ENCODE data around the gene RAPGEF5.

RAPGEF5 gene

DNA sequence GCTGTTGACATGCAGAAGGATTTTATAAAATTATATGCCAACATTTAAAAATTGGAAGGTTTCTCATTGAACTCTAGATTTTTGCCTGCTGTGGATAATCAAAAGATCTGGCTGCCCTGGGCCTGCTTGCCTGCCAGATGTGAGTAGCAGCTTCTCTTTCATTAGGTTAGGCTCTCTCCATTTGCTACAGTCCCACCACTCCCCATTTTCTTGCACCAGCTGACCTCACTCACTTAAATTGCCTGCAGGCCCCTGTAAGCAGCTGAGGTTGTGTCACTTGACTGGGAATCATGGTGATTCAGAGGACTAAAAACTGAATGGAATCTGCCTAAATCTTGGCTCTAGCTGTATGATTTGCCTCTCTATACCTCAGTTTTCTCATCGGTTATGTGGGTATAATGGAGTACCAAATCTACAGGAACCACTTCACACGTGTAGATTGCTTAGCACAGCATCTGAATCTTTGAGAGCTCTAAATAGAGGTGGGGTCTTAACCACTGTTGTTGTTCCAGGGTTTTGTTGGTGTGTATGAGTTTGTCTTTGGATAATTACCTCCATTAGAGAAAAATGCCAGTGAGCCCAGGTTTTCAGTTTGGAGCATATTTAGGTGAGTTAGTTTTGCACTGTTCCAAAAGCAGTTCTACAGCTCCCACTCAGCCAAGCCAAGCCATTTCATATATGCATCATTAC lies 18.6 kb upstream of the RAPGEF5 start:
- DNase-seq, result no peak

DNA sequence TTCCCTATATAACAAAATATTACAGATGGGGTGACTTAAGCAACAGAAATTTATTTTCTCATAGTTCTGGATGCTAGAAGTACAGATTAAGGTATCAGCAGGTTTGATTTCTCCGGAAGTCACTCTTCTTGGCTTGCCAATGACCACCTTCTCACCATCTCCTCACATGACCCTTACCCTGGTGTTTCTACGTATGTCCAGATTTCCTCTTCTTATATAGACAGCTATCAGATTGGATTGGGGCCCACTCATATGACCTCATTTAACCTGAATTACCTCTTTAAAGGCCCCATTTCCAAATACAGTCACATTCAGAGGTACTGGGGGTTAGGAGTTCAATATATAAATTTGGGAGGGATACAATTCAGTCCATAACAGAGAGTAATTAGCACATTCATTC lies 17.0 kb upstream of the RAPGEF5 start:
- DNase-seq, result no peak

DNA sequence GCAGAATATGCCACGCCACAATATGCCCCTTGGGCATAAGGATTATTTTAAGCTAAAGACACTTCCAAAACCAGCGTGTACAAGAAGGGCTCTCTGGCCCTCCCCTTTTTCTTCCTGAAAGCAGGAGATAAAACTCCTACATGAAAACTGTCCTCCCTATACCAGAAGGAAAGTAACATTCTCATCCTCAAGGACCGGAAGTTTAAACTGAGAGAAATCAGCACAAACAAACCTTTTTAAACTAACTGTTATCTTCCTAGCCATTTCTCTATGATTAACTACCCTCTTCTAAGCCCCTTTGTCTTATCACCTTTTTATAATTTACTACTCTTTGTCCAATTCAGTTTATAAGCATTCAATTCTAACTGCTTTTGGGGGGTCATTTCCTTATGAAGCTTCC lies 16.4 kb upstream of the RAPGEF5 start:
- DNase-seq, result no peak

DNA sequence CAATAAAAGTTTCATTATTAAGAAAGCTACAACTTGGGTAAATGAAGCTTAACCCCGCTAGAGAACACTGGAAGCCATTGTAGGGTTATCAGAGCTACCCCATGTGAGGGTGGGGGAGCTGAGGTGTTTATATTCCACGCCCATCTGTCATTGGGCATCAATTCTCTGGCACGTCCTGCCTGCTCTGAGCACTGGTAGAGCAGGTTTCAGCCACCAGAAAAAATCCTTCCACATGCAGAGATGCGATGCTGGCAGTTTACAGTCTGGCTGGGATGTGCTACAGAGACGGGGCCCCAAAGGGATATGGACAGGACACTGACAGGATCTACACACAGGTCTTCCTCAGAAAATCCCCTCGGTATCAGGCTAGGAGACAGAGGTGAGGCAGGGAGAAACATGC lies 15.9 kb upstream of the RAPGEF5 start:
- DNase-seq, result no peak

DNA sequence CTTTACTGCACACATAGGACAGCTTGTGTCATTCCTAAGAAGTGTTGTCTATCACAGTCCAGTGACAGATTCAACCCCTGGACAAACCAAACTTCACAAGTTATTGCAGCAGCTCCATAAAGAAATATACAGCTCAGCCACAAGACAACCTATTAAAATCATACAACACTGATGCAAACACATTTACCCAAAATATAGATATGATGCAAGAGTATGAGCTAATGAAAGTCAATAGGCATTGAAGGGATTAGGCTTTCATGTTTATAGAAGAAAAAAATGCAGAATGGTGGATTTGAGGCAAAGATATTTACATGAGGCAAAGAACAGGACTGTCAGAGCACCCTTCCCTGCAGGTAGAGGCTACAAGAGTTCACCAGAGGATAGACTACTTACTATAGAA lies 14.9 kb upstream of the RAPGEF5 start:
- DNase-seq, result no peak

DNA sequence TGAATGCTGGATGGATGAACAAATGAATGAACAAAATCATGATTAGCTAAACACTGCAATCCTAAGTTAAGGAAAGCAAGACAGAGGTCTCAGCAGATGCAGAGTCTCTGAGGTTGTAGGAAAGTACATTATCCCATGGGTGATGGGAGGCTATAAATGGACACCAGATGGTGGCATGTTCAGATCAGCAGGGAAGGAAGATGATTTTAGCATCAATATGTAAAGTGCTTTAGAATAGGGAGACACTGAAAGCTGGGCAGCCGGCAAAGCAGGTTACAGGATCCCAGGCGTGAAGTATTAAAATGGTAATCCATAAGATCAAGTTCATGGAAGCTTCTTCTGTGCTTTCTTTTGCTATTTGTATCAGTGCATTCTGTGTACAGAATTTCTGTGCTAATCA lies 7.9 kb upstream of the RAPGEF5 start:
- no peak for DNase-seq

DNA sequence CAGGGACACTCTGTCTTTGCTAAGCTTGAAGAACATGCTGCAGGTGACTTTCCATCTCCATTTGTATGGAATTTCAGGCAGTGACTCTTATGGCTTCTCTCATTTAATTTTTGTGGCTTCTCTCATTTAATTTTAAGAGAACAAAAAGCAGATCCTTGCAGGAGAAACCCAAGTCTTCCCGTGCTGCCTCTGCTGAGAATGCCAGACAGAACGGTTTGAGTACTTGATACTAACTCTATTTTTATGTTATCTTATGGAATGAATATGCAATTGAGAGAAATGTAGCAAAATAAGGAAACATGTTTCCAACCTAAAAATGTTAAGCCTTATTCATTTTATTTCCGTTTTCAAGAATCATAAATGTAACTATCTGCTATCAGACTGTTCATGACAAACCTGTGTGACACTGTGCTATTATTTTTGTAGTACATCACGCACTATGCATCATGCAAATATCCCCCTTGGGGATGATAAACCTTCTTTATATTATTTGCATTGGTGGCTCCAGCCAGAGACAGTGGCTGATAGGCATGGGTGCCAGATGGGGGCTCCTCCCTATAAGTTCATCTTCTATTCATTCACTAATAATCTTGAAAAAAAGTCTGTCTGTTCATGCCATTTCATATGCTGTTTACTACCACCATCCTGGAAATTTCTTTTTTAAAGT lies 6.9 kb upstream of the RAPGEF5 start:
- no peak for DNase-seq

DNA sequence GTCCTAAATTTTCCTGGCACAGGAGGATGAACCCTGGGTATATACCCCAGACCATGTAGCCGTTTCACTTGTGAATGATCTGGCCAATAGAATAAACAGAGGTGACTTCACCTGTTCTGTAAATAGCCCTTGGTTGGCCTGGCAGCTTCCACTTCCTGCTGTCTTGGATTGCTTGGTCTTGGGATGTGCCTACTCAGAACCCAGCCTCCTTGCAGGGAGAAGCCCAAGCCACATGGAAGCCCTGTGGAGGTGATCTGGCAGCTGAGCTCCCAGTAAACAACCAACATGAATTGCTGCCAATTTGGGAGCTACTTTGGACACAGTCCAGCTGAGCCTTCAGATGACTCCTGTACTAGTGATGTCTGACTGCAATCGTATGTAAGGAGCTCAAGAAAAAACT lies 4.8 kb upstream of the RAPGEF5 start:
- no peak for DNase-seq

DNA sequence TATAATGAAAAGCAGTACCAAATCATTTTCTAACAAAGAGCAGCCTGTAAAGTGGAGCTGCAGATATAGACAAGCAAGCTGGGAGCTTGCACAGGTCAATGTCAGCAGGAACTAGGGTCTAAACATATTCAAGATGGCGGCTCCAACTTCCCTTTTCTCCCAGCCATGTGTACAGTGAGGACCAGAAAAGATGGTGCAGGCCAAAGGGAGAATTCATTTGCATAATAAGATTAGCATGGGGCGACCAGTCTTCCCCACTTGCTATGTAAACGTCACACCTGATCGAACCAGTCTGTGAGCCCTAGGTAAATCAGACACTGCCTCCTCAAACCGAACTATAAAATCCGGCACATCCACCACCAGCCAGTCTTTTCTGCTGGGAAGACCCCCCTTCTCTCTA lies 4.4 kb upstream of the RAPGEF5 start:
- DNase-seq, result no peak

DNA sequence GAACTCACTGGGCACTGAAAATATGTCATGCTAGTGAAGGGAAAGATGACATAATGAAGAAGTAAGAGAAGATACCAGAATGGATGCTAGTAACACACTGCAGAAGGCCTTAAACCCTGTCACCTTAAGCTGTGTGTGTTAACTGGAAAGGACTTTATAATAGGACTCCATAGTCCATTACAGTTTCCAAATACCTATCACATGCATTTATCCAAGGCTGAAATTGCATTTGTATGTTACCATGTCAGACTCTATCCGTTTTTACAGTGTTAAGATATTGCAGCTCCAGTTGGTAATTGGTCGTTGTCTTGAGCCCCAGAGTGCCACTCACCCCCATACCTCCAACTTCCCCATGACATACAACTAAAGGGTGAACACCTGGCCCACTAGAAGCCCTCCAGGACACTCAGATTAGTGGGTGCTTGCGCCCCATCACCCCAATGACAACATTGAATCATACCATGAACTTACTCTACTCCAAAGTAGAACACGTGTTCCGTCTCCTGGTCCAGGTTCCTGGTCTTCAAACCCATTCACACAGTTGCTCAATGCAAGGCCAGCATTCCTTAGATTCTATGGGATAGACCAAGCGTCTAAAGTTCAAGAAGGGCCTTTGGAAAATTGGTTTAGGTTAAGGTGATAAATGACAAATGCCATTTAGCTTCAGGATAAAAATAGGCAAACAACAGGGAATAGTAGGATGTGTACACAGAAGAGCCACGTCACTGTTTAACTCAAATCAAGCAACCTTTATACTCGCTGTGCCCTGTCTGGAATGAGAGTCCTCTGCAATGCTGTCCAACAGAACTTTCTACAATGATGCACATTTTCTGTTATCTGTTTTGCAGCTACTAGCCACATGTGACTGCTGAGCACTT lies 2.1 kb upstream of the RAPGEF5 start:
- no peak for DNase-seq

DNA sequence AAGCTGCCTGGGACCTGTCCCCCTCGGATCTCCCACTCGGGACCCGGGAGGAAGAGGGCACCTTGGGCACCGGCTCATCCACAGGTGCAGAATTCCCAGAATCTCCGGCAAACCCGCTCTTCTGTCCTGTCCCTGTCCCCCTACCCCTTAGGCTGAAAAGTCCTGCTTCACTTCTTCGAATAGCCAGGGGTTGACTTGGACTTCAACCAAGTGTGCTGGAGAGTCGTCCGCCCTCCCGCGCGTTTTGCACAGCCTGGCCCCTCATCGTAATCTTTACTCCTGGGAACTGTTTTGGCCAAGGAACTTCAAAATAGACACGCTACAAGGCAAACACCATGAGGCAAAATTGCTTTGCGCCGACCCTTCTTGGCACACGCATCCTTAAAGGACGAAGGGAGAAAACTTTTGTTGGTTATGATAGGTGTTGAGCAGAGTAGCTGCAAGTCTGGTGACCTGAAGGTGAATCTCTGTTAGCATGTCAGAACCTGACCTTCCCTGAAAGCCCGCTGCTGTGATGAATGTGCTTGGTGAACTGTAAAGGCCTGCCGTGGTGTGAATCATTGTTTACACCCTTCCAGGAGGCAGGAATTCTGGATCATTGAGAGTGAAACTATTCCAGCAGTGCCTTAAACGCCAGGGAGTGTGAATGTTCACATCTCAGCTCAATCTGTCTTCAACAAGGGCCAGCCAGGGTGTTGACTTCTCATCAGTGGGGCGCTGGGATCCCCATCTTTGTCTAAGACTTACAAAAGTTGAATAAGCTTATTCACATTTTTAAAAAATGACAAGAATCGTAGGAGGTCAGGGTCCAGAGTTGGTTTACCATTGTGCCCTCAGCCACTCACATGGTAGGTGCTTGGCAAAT lies 589 bp upstream of the RAPGEF5 start:
- DNase-seq, result no peak

DNA sequence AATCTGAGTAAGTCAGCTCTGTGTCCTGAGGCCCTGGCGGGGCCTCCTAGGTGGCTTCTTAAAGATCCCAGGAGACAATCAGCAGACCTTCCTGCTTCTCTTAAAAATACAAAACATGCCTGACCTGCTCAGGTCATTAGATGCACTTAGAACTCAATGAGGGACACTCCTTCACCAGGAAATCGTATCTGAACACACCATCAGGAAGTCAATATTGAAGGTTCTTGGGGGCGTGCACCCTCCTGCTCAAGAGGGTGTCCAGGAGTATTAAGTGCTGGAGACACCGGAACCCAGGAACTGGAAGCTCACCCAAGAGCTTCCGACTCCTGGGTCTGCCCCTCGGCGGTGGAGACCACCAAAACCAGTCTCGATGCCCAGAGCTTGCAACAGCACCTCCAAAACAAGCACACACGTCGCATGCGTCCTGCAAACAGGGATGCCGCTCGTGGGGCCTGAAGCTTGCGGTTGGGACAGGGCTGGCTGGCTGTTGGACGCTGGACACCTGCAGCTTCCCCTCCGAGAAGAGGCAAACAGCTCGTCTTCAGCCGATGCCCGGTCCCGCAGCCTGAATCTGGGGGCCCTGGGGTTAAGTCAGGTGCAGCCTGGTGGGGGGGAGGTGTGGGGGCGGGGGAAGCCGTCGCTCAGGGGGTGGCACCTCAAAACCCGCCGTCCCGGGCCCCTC lies 803 bp downstream of the RAPGEF5 start:
- DNase-seq, result no peak

DNA sequence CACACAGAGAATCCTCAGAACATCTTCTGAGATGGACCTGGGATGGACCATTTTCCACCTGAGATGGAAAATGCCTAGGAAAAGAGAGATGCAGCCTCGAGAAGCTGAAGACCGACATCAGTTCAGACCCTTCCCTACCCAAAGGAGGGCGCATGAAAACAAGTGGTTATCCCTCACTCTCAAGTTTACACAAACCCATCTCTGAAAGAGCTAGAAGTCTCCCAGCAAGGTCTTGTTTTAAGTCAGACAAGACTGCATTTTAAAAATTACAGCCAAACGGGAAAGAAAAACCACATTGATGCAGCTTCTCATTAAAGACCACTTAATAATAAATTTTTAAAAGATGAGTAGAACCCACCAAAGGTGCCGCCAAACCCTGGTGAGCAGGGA lies 1.3 kb downstream of the RAPGEF5 start:
- no peak for DNase-seq

DNA sequence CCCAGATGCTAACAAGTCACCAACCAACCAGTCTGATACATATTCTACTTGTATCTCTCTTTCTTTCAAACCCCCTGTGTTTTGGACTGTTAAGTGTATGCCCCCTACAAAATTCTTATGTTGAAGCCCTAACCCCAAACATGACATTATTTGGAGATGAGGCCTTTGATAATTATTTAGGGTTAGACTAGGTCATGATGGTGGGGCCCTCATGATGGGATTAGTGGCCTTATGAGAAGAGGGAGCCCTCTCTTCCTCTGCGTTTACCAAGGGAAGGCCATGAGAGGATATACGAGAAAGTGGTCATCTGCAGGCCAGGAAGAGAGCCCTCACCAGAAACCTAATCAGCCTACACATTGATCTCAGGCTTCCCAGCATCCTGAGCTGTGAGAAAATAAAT lies 2.5 kb downstream of the RAPGEF5 start:
- DNase-seq, result no peak

DNA sequence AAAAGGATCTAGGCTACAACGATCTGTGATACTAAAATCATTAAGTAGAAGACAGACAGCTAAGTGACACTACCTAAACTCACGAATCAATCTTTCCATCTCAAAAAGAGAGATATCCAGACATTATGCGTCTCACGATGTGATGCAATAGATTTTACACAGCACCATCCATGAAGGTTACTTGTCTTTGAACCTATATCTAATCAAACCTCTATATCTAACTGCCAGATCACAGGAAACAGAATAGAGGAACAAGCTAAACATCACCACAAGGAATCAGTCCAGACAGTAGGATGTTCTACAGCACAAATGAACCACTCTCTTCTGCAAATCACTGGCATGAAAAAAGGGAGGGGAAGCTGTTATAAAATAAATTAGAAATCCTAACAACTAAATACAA lies 4.1 kb downstream of the RAPGEF5 start:
- DNase-seq, result no peak

DNA sequence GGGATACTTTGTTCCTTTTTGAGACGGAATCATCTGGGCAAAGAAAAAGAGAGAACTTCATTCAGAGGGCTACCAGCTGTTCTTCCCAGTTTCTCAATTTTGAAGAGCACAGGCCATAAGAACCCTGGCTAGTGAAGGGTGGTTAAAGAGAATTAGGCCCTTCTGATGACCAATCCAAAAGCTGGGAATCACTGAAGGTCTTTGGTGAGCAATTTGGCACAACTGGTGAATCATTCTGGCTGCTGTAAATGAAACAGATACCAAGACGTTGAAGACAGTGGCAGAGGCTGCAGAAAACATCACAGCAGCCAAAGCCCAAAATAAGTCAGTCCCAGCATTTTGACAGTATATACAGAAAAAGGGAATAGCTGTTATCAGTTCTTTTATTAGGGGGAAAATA lies 5.1 kb downstream of the RAPGEF5 start:
- no peak for DNase-seq

DNA sequence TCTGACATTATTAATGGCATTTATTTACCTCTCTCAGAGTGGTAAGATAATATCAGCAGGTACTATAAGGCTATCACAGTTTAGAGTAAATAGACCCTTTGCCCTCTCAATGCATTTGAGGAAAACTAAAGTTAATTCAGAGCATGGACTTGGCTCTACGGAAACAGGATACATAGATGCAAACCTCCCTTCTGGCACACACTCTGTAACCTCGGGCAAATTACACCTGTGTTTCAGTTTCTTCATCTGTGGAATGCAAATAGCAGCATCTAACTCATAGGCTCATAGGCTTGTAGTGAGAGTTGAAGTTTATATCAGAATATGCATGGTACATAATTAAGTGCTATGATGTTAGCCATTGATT lies 5.6 kb downstream of the RAPGEF5 start:
- DNase-seq, result no peak

DNA sequence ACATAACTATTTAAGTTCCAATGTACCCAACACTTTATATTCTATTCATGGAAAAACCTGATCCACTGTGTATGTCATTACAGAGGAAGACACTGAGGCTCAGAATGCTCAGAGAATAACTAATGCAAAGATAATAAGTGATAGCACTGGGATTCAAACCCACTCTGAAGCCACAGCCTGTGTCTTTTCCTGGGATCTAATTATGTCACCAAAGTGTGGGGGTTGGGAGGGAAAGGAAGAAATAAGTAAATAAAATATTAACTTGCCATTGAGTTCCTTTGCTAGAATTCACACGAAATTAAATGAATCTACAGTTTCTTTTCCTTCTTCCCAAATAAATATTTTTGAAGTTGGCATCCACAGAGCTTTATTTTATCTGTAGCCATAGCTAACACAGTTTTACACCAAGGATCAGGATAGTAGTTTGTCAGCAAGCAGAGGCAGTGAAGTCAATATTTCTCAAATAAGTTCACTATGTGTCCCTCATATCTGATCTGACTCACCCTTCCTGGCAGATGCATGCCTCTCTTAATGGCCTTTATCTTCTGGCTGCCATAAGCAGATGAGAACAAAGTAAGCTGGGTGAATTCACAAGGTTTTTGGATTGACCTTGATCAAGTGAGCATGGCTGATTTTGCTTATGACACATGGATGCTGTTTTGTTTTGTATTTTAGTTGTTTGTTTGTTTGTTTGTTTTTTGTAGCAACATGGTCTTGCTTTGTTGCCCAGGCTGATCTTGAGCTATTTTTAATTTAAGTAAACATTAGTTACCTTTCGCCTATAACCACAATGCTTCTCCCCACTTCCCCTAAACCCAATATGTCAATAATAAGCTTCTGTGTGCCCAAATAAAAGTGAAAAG lies 6.3 kb downstream of the RAPGEF5 start:
- no peak for DNase-seq

DNA sequence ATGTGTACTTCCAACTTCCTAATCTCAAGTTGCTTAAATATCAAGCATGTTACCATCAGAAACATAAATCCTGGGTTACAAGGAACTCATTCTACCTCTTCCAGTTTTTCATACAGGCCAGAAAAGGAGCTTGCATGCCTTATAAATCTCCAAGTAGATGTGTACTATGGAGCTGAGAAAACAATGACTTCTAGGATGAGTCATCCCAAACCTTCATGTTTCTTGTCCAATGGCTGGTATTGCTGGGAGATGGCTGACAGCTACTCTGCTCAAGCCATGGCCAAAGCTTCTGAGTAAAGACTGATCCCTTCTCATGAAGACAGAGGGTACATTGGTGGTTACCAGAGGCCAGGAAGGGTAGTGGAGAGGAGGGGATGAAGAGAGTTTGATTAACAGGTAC lies 8.6 kb downstream of the RAPGEF5 start:
- no peak for DNase-seq

DNA sequence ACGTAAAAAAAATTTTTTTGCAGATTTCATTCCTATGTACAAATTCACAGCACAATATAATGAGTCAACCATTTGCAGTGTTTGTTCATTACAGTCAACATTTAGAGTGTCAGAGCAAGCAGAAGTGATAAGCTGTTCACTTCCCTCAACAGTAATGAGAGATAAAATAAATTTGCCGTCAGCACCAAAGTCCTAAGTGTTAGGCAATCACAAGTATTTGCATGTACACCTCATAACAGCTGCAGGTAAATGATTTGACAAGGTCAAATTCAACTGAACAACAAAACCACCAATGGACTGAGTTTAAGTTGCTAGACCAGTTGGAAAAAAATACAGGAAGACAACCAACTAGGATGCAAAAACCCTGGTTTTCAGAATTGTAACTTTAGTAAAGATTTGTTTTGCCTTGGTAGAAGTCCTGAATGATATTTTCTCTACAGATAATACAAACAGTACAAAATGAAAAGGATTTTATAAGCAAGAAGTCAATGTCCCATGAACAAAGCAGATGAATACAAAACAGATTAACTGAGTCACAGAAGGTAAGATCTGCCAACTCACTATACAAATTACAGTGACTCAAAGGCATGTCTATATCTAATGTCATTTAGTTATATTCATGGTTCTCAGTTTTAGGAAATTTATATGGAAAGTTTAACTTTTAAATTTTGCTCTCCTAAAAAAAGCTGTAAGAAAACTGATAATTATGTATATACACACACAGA lies 10.4 kb downstream of the RAPGEF5 start:
- DNase-seq, result no peak

DNA sequence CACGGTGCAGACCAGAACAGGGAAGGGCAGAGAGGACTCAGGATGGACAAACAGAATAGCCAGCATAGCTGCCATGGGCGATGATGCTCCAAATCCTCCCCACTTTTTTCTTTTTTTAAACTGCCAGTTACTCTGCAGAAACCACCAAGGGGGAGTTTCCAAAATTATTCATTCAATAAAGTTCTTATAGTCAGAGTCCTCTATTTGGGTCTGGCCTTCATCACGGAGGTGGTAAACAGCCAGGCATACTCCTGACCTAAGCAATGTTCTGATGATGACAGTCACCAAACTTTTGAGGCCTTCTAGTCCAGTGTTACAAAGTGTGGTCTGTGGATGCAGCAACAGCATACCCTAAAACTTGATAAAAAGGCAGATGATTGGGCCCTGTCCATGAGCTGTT lies 12.3 kb downstream of the RAPGEF5 start:
- no peak for DNase-seq

All from effector CD4-positive, alpha-beta T cell (primary cell).